Ovary (tissue), 9 donors: ENCODE measurements around the gene SLC1A4. TPM values are rescaled to one million over a fixed set of nuclear protein-coding genes. Genes with fewer than 3 reads are reported as not detected.
"Not testable (repeated sequence)": the region's sequence is repeated elsewhere in the genome, so short reads cannot be mapped to it uniquely, and the experiment has no call there.

Source experiments
- DNase-seq, 5 donors: peaks; one replicate each; pipeline ENCODE4 v3.0.0-alpha.2; 2019 to 2020
- H3K27ac ChIP-seq, 2 donors: fragments of 200-600 bp; one replicate each; pipeline versions ENCODE4 v1.5.1 to v1.8.0; 2019 to 2022
- H3K27me3 ChIP-seq: fragments of 200-600 bp; one replicate; pipeline ENCODE4 v1.8.0; 2022
- H3K36me3 ChIP-seq: fragments of 200-600 bp; sonication (generic); one replicate; pipeline ENCODE4 v1.5.1; 2019
- H3K4me1 ChIP-seq: one replicate; pipeline ENCODE4 v1.8.1; 2013; ENCODE audit warnings: mild to moderate bottlenecking, moderate library complexity; ENCODE audit not compliant: insufficient read depth
- H3K4me3 ChIP-seq: fragments of 200-600 bp; sonication (generic); one replicate; pipeline ENCODE4 v1.5.1; 2017
- H3K9me3 ChIP-seq, 2 donors: fragments of 200-600 bp in 1 of 2; sonication (generic) in 1 of 2; one replicate each; pipeline versions ENCODE4 v1.5.1 to v1.8.1; 2013 to 2019; ENCODE audit warnings: mild to moderate bottlenecking in 1 of 2, moderate library complexity in 1 of 2
- EP300 ChIP-seq: sonication (generic); formaldehyde crosslinking; IDR thresholded peaks from one replicate; pipeline ENCODE4 v1.6.1; 2017; ENCODE audit warnings: antibody characterized with exemption
- POLR2A ChIP-seq: fragments of 450-650 bp; IDR thresholded peaks from one replicate; pipeline ENCODE4 v1.6.1; 2017; ENCODE audit warnings: antibody characterized with exemption, mild to moderate bottlenecking, moderate library complexity
- WGBS, 3 donors: extraction: QIAGEN DNeasy Blood & Tissue Kit in 1 of 3; methylation state at CpG; one replicate each; pipeline versions ENCODE4 v1.1.5 to v1.1.7; 2013 to 2017; 5-methylcytosine and 5-hydroxymethylcytosine counted together
- intact Hi-C, 4 donors: fragments of 100-400 bp; cut with DNase I; formaldehyde crosslinking; loops; one replicate each; pipeline versions ENCODE4 v1.11.0 to v1.15.1; 2022 to 2023
- polyA plus RNA-seq, 2 donors: library from polyadenylated mRNA; stranded (reverse); fragments of 200-250 nt in 1 of 2; fragments of 350-450 nt in 1 of 2; fragmentation: Illumina TruSeq in 1 of 2; extraction: RNeasy Lipid Tissue Mini Kit (QIAGEN cat#74804) in 1 of 2; gene quantifications; one replicate each; pipeline ENCODE4 v1.2.3, GENCODE V29; 2013 to 2014
- total RNA-seq, 7 donors: library from RNA; depleted of rRNA in 2 of 7; stranded (reverse); fragments of >200 nt in 2 of 7; fragmentation: NEBNext Ultra II Directional in 3 of 7; extraction: Animal tissue kit (Norgen Biotek cat#: 25700) in 3 of 7; gene quantifications; one replicate each; pipeline versions ENCODE4 v1.1.0 to v1.2.4, GENCODE V29; 2016 to 2023
- TF ChIP-seq, protein P1 (sequence below), 3 donors: fragments of 450-650 bp in 2 of 3; fragments of 200-600 bp in 1 of 3; IDR thresholded peaks; one replicate each; pipeline versions ENCODE4 v1.5.1 to v1.8.0; 2016 to 2022; ENCODE audit warnings: antibody characterized with exemption in 3 of 3, mild to moderate bottlenecking in 1 of 3
- donor health status: DM: no; HTN: no; CAD: no; lungs with moderate emphysema.
- donor health status: DM: no; HTN: no; CAD: no.
- donor health status: Bipolar disorder and iron deficiency.
- donor health status: DM: yes; HTN: yes; CAD: no.
- donor health status: DM: no; HTN: no; CAD: no.
- donor health status: DM: yes; HTN: yes; CAD: no.

Gene SLC1A4
- total and polyA plus RNA-seq, 9 donors: 5.3 to 51.1 (median 21.3) TPM

DNA sequence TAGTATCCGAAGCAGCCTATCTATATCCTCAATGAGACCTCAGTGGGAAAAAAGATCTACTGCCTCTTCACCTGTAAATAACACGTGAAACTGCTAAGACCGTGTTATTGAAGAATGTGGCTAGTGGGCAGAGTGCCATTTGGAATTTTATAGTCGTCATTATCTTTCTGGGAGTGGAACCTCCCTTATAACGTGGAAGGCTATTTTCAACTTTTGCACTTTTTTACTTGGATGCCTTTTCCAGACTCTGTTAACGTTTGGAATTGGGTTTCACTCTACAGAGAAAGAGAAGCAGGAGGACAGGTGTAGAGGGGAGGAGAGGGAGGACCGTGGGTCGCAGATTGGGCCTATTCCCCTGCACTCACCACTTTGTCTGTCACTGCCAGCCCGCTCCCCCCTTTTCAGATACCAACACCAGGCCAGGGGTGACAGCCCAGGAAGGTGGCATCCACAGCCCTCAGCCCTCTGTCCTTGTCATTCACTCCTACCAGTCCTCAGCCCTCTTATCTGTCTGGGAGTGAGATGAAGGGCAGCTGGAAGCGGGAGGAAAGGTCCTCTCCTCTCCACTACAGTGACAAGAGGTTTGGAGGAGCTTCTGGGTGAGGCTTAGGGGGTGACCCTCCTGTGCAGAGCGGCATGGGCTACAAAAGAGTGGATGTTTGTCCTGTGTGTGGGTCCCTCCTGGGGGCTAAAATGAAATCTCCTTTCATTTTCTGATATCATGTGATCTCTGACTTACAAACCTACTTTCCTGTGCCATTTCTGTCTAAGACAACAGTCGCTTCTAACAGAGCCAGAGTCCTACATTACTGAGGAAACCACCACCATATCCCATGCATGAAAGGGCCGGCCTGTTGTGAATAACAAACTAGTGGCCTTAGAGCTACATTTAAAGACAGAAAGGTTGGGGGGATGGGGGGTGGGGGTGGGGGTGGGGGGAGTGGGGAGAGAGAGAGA, 43.1 kb downstream of the SLC1A4 start:
- TF ChIP-seq, protein P1, sequence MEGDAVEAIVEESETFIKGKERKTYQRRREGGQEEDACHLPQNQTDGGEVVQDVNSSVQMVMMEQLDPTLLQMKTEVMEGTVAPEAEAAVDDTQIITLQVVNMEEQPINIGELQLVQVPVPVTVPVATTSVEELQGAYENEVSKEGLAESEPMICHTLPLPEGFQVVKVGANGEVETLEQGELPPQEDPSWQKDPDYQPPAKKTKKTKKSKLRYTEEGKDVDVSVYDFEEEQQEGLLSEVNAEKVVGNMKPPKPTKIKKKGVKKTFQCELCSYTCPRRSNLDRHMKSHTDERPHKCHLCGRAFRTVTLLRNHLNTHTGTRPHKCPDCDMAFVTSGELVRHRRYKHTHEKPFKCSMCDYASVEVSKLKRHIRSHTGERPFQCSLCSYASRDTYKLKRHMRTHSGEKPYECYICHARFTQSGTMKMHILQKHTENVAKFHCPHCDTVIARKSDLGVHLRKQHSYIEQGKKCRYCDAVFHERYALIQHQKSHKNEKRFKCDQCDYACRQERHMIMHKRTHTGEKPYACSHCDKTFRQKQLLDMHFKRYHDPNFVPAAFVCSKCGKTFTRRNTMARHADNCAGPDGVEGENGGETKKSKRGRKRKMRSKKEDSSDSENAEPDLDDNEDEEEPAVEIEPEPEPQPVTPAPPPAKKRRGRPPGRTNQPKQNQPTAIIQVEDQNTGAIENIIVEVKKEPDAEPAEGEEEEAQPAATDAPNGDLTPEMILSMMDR (IDR thresholded peaks at IDR 0.05): no peak
- no peak for TF ChIP-seq EP300
- TF ChIP-seq POLR2A: no peak
- Histone ChIP-seq H3K4me1 (no peaks in the 10 kb centered on the region), H3K27ac (no peak overlapping the region), H3K36me3 (no peaks in the 10 kb centered on the region), H3K27me3 (no peaks in the 10 kb centered on the region), H3K4me3 (no peak overlapping the region), H3K9me3 (no peaks in the 10 kb centered on the region)
- intact Hi-C loops: no loop called here
- DNase-seq: no peak
- 38 to 40% (median 39%) methylated on average over 13 of the region's 13 CpGs for WGBS, 3 donors

DNA sequence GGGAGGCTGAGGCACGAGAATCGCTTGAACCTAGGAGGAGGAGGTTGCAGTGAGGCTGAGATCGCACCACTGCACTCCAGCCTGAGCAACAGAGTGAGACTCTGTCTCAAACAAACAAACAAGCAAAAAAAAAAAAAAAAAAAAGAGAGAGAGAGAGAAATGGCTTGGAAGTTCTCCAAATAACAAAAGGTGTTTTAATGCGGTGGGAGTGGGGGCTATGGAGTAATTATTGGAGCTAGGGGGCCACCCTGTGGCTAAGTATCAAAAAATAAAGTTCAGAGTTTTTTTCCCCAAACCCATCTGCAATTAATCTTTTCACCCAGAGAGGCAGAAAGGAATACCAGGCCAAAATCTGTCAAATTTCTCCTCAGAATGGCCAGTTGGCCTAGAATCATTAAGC, 44.0 kb downstream of the SLC1A4 start:
- no peak overlapping the region for H3K27ac ChIP-seq
- no peak for DNase-seq
- no peaks in the 10 kb centered on the region for H3K27me3 ChIP-seq
- H3K4me3 ChIP-seq: no peak overlapping the region
- no peaks in the 10 kb centered on the region for H3K36me3 ChIP-seq
- TF ChIP-seq EP300 (no peak), POLR2A (no peak)
- TF ChIP-seq, protein P1 (IDR thresholded peaks at IDR 0.05): no peak
- H3K4me1 ChIP-seq: no peaks in the 10 kb centered on the region
- WGBS, 3 donors: 75 to 80% (median 77%) methylated on average over 4 of the region's 4 CpGs
- H3K9me3 ChIP-seq: no peaks in the 10 kb centered on the region
- intact Hi-C loops: no loop called here

DNA sequence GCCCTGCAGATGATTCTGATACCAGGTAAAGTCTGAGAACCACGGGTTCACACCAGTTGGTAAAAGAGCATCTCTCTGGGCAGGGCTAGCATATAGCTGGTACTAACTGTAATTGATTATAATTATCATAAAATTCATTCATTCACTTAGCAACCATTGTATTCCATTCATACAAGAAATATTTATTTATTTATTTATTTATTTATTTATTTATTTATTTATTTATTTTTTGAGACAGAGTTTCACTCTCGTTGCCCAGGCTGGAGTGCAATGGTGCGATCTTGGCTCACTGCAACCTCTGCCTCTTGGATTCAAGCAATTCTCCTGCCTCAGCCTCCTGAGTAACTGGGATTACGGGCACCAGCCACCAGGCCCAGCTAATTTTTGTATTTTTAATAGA, 44.5 kb downstream of the SLC1A4 start:
- WGBS, 3 donors: 81 to 88% (median 86%) methylated on average over 4 of the region's 4 CpGs
- H3K4me3 ChIP-seq, H3K9me3 ChIP-seq, H3K36me3 ChIP-seq, intact Hi-C loops, H3K27me3 ChIP-seq, H3K27ac ChIP-seq, H3K4me1 ChIP-seq, DNase-seq: not testable (repeated sequence)

DNA sequence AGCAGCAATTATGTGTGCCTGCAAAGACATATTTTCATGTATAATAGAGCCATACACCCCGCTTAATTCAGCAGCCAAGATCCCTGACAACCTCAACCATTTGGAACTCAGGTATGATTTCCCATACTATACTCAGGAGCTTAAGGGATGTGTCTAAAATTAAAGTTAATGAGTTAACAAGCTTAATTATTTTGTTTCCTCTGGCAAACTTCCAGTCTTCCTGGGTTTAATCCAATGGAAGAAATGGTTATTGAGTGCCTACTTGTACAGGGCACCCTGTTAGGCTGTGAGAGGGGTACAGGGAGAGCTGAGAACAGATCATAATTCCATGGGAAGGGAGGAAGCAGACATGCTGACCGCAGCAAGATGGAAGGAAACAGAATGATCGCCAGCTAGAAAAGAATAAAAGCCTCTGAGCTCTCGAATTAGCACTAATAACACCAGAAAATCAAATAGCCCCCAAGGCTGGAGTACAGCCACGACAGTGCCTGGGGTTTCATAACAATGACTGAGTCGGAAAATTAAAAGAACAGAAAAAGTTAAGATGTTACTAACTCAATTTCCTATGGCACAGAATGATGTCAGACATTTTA, 46.2 kb downstream of the SLC1A4 start:
- no peak for DNase-seq
- no peaks in the 10 kb centered on the region for H3K27me3 ChIP-seq
- no peaks in the 10 kb centered on the region for H3K36me3 ChIP-seq
- no peaks in the 10 kb centered on the region for H3K4me1 ChIP-seq
- WGBS, 3 donors: 80 to 86% (median 83%) methylated on average over 6 of the region's 6 CpGs
- H3K4me3 ChIP-seq: no peak overlapping the region
- intact Hi-C loops: loop anchor here in 2 of 4 donors (5.0 kb wide), 2 partner anchors 48 to 118 kb away; partner anchors contain the start of gene SLC1A4 (in 1 of the 2)
- H3K27ac ChIP-seq: no peak overlapping the region
- TF ChIP-seq POLR2A (no peak), EP300 (no peak)
- TF ChIP-seq, protein P1 (IDR thresholded peaks at IDR 0.05): no peak
- H3K9me3 ChIP-seq: no peaks in the 10 kb centered on the region
